Activated T-cell treated with anti-CD3 and anti-CD28 coated beads for 48 hours (primary cell): ENCODE data around the gene LRP3.

Experiments used
- DNase-seq: peaks from one replicate; pipeline ENCODE4 v3.0.0-alpha.2; 2020; ENCODE audit warnings: low read depth

Gene LRP3

DNA sequence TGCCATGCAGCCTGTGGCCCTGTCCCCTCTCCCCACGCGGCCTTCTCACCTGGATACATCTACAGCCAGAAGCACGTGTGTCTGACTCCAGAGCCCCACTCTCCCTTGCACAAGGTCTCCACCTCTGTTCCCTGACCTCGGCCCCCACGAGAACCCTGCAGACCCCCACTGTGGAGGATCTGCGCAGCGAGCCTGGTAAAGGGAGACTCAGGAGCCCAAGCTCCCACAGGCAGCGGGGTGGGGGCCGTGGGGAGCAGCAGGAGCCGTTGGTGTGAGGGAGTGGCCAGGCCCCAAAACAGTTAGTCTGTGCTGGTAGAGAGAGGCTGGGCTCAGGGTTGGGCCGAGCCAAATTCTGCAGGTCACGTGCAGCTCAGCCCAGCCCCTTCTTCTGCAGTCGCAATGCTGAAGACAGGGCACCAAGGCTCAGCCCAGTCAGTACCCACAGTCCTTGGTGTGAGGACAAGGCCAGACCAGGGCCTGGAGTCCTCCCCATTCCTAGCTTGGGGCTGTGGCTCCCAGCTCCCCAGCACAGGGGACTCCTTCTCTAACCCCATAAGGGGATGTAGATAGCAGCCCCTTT is 60.2 kb downstream of the LRP3 start:
- no peak for DNase-seq

DNA sequence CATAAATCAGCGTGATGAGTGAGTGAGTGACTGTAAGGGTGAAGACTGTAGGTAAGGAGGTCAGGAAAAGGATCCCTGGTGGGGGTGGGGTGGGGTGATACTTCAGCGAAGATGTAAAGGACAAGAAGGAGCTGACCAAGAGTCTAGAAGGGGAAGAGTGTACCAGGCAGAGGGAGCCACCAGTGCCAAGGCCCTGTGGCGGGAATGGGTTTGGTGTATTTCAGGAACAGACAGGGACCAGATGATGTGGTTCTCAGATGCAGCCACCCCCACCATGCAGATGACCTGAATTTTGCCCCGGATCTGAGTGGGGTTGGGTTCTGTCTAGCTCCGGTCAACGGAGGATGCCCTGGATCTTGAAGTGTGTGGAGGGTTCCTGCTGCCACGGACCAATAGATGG is 61.7 kb downstream of the LRP3 start:
- DNase-seq: no peak

DNA sequence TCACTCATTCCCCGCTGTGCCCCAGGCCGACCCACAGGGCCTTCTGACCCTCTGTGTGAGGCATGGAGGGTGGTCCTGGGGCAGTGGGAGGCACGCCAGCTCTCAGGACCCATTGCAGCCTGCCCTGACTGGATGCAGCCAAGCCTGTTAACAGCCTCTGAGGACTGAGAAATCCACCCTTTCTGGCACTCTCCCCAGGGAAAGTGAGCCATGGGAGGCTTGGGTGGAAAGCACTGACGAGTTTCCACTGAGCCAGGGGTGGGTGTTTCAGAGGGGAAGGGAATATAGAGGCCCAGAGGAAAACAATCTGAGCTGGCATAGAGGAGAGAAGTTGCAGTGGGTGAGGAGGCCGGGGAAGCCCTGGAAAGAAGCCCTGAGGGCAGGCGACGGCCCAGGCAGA is 62.1 kb downstream of the LRP3 start:
- DNase-seq: no peak

DNA sequence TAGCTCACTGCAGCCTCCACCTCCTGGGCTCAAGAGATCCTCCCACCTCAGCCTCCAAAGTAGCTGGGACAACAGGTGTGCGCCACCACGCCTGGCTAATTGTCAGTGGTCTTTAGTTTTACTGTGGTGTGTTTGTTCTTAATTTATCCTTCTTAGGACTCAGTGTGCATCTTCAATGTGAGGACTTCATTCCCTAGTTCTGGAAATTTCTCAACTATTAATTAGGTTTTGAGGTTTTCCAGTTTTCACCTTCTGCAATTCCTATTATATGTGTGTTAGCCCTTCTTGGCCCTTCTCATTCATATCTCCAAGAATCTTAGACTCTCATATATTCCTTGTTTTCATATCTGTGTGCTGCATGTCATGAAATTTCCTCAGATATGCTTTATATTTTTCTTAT is 63.7 kb downstream of the LRP3 start:
- DNase-seq: no peak
